ENCODE measurements around the gene WDR64.

GRCh38 chr1:241624935-241625334 is 27.1 kb upstream of the WDR64 start:
- TF ChIP-seq CTCF (IDR thresholded peaks at IDR 0.05; ENCODE audit: poor library complexity, severe bottlenecking) = no peak
- TF ChIP-seq REST (IDR thresholded peaks at IDR 0.05; ENCODE audit: borderline replicate concordance) = no peak
- TF ChIP-seq TAF1 (IDR thresholded peaks at IDR 0.05; ENCODE audit: low read depth) = no peak
- TF ChIP-seq EP300 (conservative IDR thresholded peaks at IDR 0.05; ENCODE audit: poor library complexity, severe bottlenecking) = no peak
- no peak for TF ChIP-seq POLR2AphosphoS5 (IDR thresholded peaks at IDR 0.05)
- no peak for TF ChIP-seq EZH2 (IDR thresholded peaks at IDR 0.05; ENCODE audit: borderline replicate concordance, insufficient read depth, low read length, poor library complexity, severe bottlenecking)
- no peak for TF ChIP-seq SMC3 (conservative IDR thresholded peaks at IDR 0.05; ENCODE audit: poor library complexity)

Measured in neural cell (in vitro differentiated cells).